NB4 (cell line): ENCODE results near the gene ZFYVE21.

Experiments
- MAX ChIP-seq: IDR thresholded peaks from 2 replicates; pipeline ENCODE4 v1.6.1; 2011; ENCODE audit warnings: low read depth, low read length
- POLR2A ChIP-seq: IDR thresholded peaks from 2 replicates; pipeline ENCODE4 v1.6.1; 2011; ENCODE audit warnings: mild to moderate bottlenecking; ENCODE audit not compliant: insufficient read length; ENCODE audit errors: extremely low read depth
- TF ChIP-seq, protein P1 (sequence below): IDR thresholded peaks from one replicate; pipeline ENCODE4 v1.5.1; 2012; ENCODE audit warnings: low read depth, low read length

- TF ChIP-seq, protein P1, sequence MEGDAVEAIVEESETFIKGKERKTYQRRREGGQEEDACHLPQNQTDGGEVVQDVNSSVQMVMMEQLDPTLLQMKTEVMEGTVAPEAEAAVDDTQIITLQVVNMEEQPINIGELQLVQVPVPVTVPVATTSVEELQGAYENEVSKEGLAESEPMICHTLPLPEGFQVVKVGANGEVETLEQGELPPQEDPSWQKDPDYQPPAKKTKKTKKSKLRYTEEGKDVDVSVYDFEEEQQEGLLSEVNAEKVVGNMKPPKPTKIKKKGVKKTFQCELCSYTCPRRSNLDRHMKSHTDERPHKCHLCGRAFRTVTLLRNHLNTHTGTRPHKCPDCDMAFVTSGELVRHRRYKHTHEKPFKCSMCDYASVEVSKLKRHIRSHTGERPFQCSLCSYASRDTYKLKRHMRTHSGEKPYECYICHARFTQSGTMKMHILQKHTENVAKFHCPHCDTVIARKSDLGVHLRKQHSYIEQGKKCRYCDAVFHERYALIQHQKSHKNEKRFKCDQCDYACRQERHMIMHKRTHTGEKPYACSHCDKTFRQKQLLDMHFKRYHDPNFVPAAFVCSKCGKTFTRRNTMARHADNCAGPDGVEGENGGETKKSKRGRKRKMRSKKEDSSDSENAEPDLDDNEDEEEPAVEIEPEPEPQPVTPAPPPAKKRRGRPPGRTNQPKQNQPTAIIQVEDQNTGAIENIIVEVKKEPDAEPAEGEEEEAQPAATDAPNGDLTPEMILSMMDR = no peak
- TF ChIP-seq POLR2A (no peak), MAX (no peak)
Measured at GRCh38 chr14:103767336-103767894, 51.8 kb downstream of the ZFYVE21 start.
